HG03558 (cell line): ENCODE measurements around the gene FARP2.
"Not testable (repeated sequence)": the region's sequence is repeated elsewhere in the genome, so short reads cannot be mapped to it uniquely, and the experiment has no call there.

Source experiments
- ATAC-seq: cut with Tn5 transposase; IDR thresholded peaks from one replicate; pipeline ENCODE4 v1.9.1; 2021; ENCODE audit warnings: moderate number of reproducible peaks; ENCODE audit not compliant: unreplicated experiment; ENCODE audit errors: extremely low read depth

FARP2 gene

GRCh38 chr2:241450092-241450491, 94.0 kb downstream of the FARP2 start:
- ATAC-seq: not testable (repeated sequence)

- ATAC-seq: no peak
Observed at GRCh38 chr2:241451840-241452506, 95.9 kb downstream of the FARP2 start.

- ATAC-seq: not testable (repeated sequence)
Observed at GRCh38 chr2:241453919-241454318, 97.8 kb downstream of the FARP2 start.

GRCh38 chr2:241454837-241455485, 98.9 kb downstream of the FARP2 start:
- ATAC-seq: no peak

- no peak for ATAC-seq
Observed at GRCh38 chr2:241456546-241456945, 100.5 kb downstream of the FARP2 start.

GRCh38 chr2:241458687-241459086, 102.6 kb downstream of the FARP2 start:
- no peak for ATAC-seq

GRCh38 chr2:241459520-241459919, 103.4 kb downstream of the FARP2 start:
- ATAC-seq: no peak

GRCh38 chr2:241460631-241461030, 104.5 kb downstream of the FARP2 start:
- no peak for ATAC-seq

GRCh38 chr2:241461693-241462677, 105.9 kb downstream of the FARP2 start:
- ATAC-seq: no peak

- no peak for ATAC-seq
Observed at GRCh38 chr2:241463276-241464135, 107.4 kb downstream of the FARP2 start.

- ATAC-seq: no peak
Observed at GRCh38 chr2:241465543-241465942, 109.5 kb downstream of the FARP2 start.

GRCh38 chr2:241466230-241466629, 110.1 kb downstream of the FARP2 start:
- no peak for ATAC-seq

GRCh38 chr2:241467777-241468475, 111.8 kb downstream of the FARP2 start:
- ATAC-seq: no peak

- no peak for ATAC-seq
Observed at GRCh38 chr2:241468476-241468781, 112.3 kb downstream of the FARP2 start.

GRCh38 chr2:241469746-241470145, 113.7 kb downstream of the FARP2 start:
- no peak for ATAC-seq

- ATAC-seq: no peak
Observed at GRCh38 chr2:241473399-241473798, 117.3 kb downstream of the FARP2 start.

- no peak for ATAC-seq
Observed at GRCh38 chr2:241475267-241475666, 119.2 kb downstream of the FARP2 start.

- no peak for ATAC-seq
Observed at GRCh38 chr2:241478166-241478565, 122.1 kb downstream of the FARP2 start.

GRCh38 chr2:241479026-241479898, 123.2 kb downstream of the FARP2 start:
- ATAC-seq: no peak
